ENCODE measurements around the gene RAB40B.
"Not testable (repeated sequence)": the region's sequence is repeated elsewhere in the genome, so short reads cannot be mapped to it uniquely, and the experiment has no call there.

RAB40B gene, protein sequence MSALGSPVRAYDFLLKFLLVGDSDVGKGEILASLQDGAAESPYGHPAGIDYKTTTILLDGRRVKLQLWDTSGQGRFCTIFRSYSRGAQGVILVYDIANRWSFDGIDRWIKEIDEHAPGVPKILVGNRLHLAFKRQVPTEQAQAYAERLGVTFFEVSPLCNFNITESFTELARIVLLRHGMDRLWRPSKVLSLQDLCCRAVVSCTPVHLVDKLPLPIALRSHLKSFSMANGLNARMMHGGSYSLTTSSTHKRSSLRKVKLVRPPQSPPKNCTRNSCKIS

GRCh38 chr17:82698065-82698973 is at the start of gene RAB40B:
Gene RAB40B (minus strand): TSS chr17:82698698. CDS start chr17:82698596, 102 bp downstream.
- H3K4me3 ChIP-seq (ENCODE audit: low read depth, low read length) = peak within 1 kb of the TSS; percentile 53

DNA sequence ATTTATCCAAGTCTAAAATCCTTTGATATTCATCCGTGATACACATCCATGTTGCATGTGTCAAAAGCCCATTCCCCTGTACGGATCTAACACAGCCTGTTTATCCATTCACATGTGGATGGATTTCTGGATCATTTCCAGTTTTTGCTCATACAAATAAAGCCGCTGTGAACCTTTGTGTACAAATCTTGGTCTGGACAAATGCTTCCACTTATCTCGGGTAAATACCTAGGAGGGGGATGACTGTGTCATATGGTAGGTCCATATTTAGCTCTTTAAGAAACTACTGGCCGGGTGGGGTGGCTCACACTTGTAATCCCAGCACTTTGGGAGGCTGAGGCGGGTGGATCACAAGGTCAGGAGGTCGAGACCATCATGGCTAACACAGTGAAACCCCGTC is 47.0 kb upstream of the RAB40B start:
- H3K4me3 ChIP-seq (ENCODE audit: low read depth, low read length) = no peak overlapping the region

DNA sequence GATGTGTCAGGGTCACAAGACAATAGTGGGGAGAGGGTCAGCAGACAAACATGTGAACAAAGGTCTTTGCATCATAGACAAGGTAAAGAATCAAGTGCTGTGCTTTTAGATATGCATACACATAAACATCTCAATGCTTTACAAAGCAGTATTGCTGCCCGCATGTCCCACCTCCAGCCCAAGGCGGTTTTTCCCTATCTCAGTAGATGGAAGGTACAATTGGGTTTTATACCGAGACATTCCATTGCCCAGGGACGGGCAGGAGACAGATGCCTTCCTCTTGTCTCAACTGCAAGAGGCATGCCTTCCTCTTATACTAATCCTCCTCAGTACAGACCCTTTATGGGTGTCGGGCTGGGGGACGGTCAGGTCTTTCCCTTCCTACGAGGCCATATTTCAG is 46.2 kb upstream of the RAB40B start:
- not testable (repeated sequence) for H3K4me3 ChIP-seq (ENCODE audit: low read depth, low read length)

DNA sequence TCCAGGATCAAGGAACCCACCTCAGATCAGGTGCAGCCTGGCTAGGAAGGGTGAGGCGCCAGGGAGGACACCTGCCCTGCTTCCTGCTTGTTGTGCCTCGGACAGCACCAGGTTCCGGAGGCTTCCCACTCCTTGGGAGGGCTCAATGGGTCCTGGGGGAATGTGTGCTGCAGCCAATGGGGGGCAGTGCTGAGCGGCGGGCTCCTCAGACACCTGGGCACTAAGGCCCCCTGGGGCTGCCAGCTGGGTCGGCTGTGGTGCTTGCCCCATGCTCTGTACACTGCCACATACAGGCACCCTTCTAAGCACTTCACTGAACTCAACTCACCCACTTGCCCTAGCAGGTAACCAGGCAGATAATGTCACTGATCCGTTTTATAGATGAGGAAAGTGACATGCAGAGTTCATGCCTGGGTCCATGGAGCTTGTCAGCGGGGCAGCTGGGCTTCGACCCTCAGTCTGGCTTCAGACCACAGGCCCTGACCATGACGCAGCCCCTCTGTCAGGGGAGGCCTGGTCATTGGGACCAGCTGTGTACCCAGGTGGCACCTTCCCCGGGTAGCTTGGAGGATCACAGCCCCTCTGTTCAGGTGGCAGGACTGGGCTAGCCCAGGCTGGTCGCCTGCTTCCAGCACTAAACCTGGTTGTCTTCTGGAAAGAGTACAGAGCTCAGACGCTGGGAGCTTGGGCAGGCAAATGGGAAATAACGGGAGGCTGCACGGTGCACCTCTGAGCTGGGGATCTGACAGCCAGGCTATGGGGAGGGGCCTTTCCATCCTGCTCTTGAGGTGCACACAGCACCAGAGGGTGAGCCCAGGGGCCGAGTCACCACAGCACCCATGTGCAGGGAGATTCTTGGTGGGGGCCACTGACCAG is 45.1 kb upstream of the RAB40B start:
- H3K4me3 ChIP-seq (ENCODE audit: low read depth, low read length) = no peak overlapping the region

- H3K4me3 ChIP-seq (ENCODE audit: low read depth, low read length) = no peak overlapping the region
Measured at GRCh38 chr17:82740906-82741759, 42.6 kb upstream of the RAB40B start.

DNA sequence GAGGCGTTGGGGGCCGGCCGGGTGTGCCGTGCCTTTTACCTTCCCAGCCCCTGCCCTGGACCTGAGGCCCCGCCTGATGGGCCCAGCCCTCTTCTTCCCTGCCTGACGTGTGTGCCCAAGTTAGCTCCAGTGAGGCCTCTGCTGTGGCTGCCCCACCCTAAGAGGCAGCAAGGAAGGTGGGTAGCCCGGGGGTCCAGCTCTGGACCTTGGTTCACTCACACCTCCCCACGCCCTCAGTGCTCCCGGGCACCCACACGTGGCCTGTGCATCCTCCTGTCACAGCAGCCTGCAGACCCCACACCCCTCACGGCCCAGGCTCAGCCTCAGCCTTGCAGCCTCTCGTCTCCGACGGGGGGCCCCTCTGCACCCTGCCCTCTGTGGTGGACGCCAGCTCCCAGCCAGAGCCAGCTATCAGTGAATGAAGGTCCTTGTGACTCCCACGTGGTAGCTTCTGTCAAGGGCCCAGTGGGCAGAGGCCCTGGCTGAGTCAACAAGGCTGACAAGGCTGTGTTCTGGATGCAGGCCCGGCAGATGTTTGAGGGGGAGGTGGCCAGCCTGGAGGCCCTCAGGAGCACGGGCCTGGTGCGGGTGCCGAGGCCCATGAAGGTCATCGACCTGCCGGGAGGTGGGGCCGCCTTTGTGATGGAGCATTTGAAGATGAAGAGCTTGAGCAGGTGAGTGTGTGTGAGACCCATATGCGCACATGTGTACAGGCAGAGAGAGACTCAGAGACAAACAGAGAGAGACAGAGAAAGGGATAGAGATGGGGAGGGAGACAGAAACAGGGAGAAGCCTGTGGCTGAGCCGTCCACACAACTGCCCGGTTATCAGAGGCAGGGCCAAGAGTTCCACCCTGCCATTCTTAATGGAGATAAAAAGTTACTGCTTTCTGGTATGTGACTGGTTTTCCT is 39.7 kb upstream of the RAB40B start:
- no peak overlapping the region for H3K4me3 ChIP-seq (ENCODE audit: low read depth, low read length)

DNA sequence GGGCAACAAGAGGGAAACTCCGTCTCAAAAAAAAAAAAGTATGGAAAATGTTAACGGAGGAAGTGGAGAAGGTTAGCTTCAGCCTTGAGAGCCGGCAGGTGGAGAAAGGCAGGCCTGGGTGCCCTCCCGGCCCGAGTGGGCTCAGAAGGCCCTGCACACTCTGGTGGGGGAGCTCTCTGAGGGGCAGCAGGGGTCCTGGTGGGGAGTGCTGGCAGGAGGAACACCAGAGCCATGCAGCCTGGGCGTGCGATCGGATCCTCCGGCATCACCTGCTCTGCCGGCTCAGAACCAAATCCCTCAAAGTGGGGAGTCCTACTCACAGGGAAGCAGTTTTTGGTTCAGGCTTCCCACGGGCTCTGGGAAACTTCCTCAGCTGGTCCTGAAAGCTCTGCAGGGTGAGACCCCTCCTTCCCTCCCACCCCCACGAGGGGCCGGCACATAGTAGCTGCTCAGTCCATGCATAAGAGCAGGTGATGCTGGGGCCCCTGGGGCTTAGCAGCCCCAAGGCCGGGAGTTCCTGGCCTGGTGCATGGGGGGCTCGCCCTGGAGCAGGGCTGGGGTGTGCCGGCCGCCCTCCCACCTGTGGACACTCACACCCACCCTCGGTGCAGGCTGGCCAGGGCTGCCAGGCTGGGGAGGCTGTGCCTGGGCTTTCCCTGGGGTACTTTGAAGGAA is 38.1 kb upstream of the RAB40B start:
- no peak overlapping the region for H3K4me3 ChIP-seq (ENCODE audit: low read depth, low read length)

- peak within 1 kb of the TSS; percentile 58 for H3K4me3 ChIP-seq (ENCODE audit: low read depth, low read length)
Measured at GRCh38 chr17:82734987-82735866, 36.7 kb upstream of the RAB40B start, which contains the start of gene FN3K. Gene FN3K (plus strand): TSS chr17:82735615. CDS start chr17:82735637, 22 bp downstream.

DNA sequence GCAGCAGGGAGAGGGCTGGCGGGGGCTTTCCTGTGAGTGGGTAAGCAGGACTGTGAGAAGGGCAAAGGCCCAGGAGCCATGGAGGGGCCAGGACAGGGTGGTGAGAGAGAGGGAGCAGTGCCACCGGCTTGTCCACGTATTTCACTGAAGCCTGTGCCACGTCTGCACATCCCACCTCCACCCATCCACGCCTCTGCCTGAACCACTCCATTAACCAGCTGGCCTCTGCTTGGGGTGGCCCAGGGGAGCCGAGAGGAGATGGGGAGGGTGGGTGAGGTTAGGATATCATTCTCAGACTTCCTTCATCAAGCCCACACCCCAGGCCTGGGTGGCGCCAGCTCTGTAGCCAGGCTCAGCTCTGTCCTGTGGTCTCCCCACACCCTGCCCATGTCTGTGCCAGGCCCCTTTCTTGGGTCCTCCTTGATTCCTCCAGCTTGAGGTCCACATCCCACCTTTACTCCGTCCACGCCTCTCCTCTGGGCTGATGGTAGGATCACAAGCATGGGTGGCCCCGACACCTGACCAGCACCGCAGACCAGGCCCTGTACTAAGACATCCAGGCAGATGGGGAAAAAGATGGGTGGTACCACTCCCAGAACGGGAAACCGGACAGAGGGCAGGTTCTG is 33.7 kb upstream of the RAB40B start:
- no peak overlapping the region for H3K4me3 ChIP-seq (ENCODE audit: low read depth, low read length)

DNA sequence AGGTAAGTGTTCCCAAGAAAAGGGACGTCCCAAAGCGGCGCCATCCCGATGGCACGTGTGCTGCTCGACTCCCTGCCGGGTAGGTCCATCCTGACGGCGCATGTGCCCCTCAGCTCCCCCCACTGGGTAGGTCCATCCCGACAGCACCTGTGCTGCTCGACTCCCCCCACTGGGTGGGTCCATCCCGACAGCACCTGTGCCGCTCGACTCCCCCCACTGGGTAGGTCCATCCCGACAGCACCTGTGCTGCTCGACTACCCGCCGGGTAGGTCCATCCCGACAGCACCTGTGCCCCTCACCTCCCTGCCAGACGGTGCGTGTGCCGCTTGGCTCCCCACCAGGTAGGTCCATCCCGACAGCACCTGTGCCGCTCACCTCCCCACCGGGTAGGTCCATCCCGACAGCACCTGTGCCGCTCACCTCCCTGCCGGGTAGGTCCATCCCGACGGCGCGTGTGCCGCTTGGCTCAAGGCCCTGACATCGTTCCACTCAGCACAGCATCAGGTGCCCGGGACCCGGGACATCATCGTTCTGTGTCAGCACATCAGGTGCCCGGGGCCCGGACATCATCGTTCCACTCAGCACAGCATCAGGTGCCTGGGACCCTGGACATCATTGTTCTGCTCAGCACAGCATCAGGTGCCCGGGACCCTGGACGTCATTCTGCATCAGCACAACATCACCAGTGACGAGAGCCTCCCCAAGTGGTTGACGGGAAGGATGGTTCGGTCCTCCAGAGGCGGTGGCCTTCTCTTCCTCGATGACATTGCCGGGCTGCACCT is 31.2 kb upstream of the RAB40B start:
- no peak overlapping the region for H3K4me3 ChIP-seq (ENCODE audit: low read depth, low read length)

DNA sequence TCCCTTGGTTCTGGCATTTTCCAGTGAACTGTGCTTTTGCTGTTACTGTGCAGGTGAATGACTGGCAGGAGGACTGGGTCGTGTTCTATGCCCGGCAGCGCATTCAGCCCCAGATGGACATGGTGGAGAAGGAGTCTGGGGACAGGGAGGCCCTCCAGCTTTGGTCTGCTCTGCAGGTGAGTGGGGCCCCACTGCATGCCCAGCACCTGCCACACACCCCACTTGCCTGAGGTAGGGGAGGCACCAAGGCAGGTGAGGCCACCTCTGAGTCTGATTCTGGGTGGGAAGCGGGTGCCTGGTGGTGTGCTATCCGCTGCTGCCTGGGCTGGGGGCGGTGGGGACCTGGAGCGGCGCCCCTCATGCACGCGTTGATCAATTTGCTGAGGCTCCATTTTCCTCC is 27.9 kb upstream of the RAB40B start:
- no peak overlapping the region for H3K4me3 ChIP-seq (ENCODE audit: low read depth, low read length)

- H3K4me3 ChIP-seq (ENCODE audit: low read depth, low read length) = no peak overlapping the region
Measured at GRCh38 chr17:82723169-82723807, 24.8 kb upstream of the RAB40B start.

DNA sequence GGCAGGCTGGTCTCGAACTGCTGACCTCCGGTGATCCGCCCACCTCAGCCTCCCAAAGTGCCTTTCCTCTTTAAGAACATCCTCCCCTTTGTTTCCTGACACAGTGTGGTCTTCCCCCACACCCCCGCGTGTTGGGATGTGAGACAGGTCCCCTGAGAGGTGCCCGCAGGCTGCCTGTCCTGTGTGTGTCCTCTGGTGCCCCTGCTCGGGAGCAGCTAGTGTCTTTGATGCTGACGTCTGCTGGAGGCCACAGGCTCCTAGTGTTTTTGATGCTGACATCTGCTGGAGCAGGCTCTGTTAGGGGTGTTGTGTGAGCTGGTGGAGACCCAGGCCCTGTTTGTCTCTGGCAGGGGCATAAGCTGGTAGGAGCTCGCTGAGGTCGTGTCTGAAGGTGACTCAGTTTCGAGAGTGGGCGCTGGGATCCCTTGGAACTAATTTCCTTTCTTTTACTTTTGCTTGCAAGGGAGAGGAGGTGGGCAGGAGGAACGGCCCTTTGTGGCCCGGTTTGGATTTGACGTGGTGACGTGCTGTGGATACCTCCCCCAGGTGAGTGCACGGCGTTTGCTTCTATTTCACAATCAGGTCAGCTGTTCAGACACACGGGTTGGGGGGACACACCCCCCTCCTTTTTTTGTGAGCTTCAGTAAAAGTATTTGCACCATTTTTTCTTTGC is 24.0 kb upstream of the RAB40B start:
- H3K4me3 ChIP-seq (ENCODE audit: low read depth, low read length) = no peak overlapping the region

- no peak overlapping the region for H3K4me3 ChIP-seq (ENCODE audit: low read depth, low read length)
Measured at GRCh38 chr17:82720204-82720603, 21.7 kb upstream of the RAB40B start.

- H3K4me3 ChIP-seq (ENCODE audit: low read depth, low read length) = no peak overlapping the region
Measured at GRCh38 chr17:82718986-82719685, 20.6 kb upstream of the RAB40B start.

Data from iPS-11a (cell line).